ENCODE measurements around the gene ATXN7L1.

GRCh38 chr7:105916603-105917002, 40.2 kb upstream of the ATXN7L1 start:
- TF ChIP-seq CTCF (IDR thresholded peaks at IDR 0.05; ENCODE audit: low read depth, low read length) (no peak), EZH2phosphoT487 (IDR thresholded peaks at IDR 0.05; ENCODE audit: low read depth) (no peak)

Data from OCI-LY3 (cell line).